ENCODE data around the gene CD3E.

CD3E gene

DNA sequence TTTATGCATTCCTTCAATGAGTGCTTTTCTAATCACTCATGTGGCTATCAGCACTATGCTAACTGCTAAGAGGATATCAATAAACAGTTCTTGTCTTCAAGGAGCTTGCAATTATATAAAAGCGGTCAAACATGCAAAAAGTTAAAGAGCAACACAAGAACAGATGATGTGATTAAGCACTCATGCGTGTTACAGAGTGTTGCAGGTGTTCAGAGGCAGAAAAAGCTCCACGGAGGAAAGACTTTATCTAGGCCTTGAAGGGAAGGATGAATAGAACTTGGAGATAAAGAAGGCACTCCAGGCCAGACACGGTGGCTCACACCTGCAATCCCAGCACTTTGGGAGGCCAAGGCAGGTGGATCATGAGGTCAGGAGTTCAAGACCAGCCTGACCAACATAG is 13.6 kb downstream of the CD3E start:
- POLR2A ChIA-PET: no interaction called here
- TF ChIP-seq, protein P1, sequence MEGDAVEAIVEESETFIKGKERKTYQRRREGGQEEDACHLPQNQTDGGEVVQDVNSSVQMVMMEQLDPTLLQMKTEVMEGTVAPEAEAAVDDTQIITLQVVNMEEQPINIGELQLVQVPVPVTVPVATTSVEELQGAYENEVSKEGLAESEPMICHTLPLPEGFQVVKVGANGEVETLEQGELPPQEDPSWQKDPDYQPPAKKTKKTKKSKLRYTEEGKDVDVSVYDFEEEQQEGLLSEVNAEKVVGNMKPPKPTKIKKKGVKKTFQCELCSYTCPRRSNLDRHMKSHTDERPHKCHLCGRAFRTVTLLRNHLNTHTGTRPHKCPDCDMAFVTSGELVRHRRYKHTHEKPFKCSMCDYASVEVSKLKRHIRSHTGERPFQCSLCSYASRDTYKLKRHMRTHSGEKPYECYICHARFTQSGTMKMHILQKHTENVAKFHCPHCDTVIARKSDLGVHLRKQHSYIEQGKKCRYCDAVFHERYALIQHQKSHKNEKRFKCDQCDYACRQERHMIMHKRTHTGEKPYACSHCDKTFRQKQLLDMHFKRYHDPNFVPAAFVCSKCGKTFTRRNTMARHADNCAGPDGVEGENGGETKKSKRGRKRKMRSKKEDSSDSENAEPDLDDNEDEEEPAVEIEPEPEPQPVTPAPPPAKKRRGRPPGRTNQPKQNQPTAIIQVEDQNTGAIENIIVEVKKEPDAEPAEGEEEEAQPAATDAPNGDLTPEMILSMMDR (IDR thresholded peaks at IDR 0.05; ENCODE audit: insufficient read depth, low read length, missing control alignments): no peak
- no peak overlapping the region for H3K4me3 ChIP-seq (ENCODE audit: low read depth, low read length)
- DNase-seq (ENCODE audit: low read depth, low spot score): no peak
- CTCF ChIA-PET: interaction anchor here (0.7 kb wide), 1 partner anchor 35 kb away, joined by 3 read pairs; no protein-coding TSS in a partner anchor

DNA sequence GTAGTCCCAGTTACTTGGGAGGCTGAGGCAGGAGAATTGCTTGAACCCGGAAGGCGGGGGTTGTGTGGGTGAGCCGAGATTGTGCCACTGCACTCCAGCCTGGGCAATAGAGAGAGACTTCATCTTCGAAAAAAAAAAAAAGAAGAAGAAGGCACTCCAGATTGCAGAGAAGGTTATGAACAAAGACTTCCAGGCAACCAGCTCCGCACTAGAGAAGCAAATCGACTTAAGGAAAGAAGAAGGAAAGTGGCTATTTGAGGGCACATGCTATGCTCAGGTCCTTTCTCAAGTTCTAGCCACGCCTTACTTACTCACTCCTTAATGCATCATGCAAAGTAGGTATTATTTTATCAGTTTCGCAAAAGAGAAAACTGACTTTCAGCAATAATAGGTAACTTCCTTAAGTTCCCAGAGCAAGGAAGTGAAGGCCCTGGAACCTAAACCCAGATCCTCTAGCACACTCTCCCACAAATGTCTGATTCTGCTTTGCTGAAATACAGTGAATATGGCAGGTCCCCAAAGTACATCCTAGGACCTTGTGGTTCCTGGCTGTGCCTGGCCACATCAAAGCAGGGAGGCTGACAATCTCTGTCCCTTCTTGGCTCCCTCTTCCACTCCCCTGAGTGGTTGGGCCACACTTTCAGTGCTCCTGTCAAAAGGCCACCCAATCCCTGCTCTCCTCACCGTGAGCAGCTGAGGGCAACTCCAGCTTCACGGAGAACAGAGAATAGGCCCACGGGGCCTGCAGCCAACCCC is 14.2 kb downstream of the CD3E start:
- TF ChIP-seq, protein P1 (IDR thresholded peaks at IDR 0.05; ENCODE audit: insufficient read depth, low read length, missing control alignments): no peak
- no peak for DNase-seq (ENCODE audit: low read depth, low spot score)
- no peak overlapping the region for H3K4me3 ChIP-seq (ENCODE audit: low read depth, low read length)
- ChIA-PET POLR2A (no interaction called here), CTCF (no interaction called here)

- ChIA-PET CTCF (no interaction called here), POLR2A (no interaction called here)
- DNase-seq (ENCODE audit: low read depth, low spot score): no peak
- no peak overlapping the region for H3K4me3 ChIP-seq (ENCODE audit: low read depth, low read length)
- TF ChIP-seq, protein P1 (IDR thresholded peaks at IDR 0.05; ENCODE audit: insufficient read depth, low read length, missing control alignments): no peak
Measured at GRCh38 chr11:118319337-118319707, 14.8 kb downstream of the CD3E start.

DNA sequence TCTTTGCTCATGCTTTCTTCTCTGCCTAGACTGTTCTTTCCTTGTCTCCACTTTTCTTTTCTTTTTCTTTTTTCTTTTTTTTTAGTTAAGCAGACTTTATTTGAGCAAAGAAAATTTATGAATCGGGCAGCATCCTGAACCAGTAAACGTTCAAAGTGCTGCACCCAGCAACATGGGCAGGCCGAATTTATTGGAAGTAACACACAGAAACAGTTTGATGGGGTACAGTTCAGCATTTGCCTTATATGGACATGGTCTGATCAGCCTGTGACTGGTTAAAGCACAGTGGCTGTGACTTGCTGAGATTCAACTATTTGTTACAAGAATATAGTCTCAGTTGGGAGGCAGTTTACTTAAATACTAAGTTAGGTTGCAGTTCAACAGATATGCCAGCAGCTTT is 16.0 kb downstream of the CD3E start:
- ChIA-PET POLR2A (no interaction called here), CTCF (no interaction called here)
- no peak overlapping the region for H3K4me3 ChIP-seq (ENCODE audit: low read depth, low read length)
- TF ChIP-seq, protein P1 (IDR thresholded peaks at IDR 0.05; ENCODE audit: insufficient read depth, low read length, missing control alignments): no peak
- DNase-seq (ENCODE audit: low read depth, low spot score): no peak

DNA sequence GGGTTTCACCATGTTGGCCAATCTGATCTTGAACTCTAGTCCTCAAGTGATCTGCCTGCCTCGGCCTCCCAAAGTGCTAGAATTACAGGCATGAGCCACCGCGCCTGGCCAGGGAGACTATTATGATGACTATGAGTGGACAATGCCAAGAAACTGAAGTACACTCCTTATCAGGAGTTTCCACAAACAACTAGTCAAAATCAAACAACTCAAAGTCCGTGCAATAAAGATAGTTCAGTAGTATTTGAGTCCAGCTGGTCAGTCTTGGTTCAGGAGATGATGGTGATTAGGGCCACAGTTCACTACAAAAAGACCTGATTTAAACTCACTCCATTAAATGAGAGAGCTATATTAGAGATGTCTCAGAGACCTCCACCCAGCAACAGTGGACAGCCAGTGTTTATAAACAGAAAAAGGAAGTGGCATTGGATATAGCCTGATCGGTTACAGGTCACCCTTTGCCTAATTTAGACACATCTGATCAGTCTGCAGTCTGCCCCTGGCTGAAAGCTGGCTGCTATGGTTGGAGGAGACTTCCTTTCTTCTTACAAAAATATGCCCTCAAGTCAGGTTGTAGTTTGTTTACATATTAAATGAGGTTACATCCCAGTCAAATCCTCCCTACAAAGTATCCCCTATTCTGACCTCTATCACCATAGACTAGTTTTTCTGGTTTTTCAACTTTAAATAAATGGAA is 17.0 kb downstream of the CD3E start:
- no peak for DNase-seq (ENCODE audit: low read depth, low spot score)
- TF ChIP-seq, protein P1 (IDR thresholded peaks at IDR 0.05; ENCODE audit: insufficient read depth, low read length, missing control alignments): no peak
- no peak overlapping the region for H3K4me3 ChIP-seq (ENCODE audit: low read depth, low read length)
- ChIA-PET POLR2A (no interaction called here), CTCF (no interaction called here)

- no peak for DNase-seq (ENCODE audit: low read depth, low spot score)
- POLR2A ChIA-PET: no interaction called here
- CTCF ChIA-PET: interaction anchor here (1.3 kb wide), 1 partner anchor 152 kb away, joined by 6 read pairs; no protein-coding TSS in a partner anchor
- TF ChIP-seq, protein P1 (IDR thresholded peaks at IDR 0.05; ENCODE audit: insufficient read depth, low read length, missing control alignments): no peak
- H3K4me3 ChIP-seq (ENCODE audit: low read depth, low read length): no peak overlapping the region
Measured at GRCh38 chr11:118322721-118323120, 18.2 kb downstream of the CD3E start.

Data from AG04449 (cell line).